Muscle layer of colon (tissue), 2 donors: ENCODE results near the gene SHLD1.

Source experiments
- H3K27ac ChIP-seq: one replicate; pipeline ENCODE4 v1.7.0; 2013; ENCODE audit warnings: low read depth, mild to moderate bottlenecking, low read length, moderate library complexity
- H3K27me3 ChIP-seq, 2 donors: one replicate each; pipeline ENCODE4 v1.7.0; 2013; ENCODE audit warnings: low read length in 2 of 2, mild to moderate bottlenecking in 2 of 2; ENCODE audit not compliant: insufficient read depth in 2 of 2, control insufficient read depth in 1 of 2
- H3K36me3 ChIP-seq: one replicate; pipeline ENCODE4 v1.7.0; 2013; ENCODE audit warnings: mild to moderate bottlenecking, low read length; ENCODE audit not compliant: insufficient read depth
- H3K4me1 ChIP-seq: one replicate; pipeline ENCODE4 v1.7.0; 2013; ENCODE audit warnings: mild to moderate bottlenecking, low read length; ENCODE audit not compliant: insufficient read depth
- H3K4me3 ChIP-seq, 2 donors: one replicate each; pipeline ENCODE4 v1.7.0; 2013; ENCODE audit warnings: low read length in 2 of 2, low read depth in 1 of 2, mild to moderate bottlenecking in 1 of 2, moderate library complexity in 1 of 2
- H3K9ac ChIP-seq: one replicate; pipeline ENCODE4 v1.7.0; 2013; ENCODE audit warnings: low read length
- H3K9me3 ChIP-seq: one replicate; pipeline ENCODE4 v1.7.0; 2013; ENCODE audit warnings: mild to moderate bottlenecking, low read length
- donor health status: abdominal sarcoma.
- donor health status: Adenocarcinoma of cecum.

The SHLD1 gene

GRCh38 chr20:5888041-5888440 lies 137.8 kb downstream of the SHLD1 start:
- H3K9me3 ChIP-seq = no peaks in the 10 kb centered on the region
- no peaks in the 10 kb centered on the region for H3K36me3 ChIP-seq
- H3K27ac ChIP-seq = no peak overlapping the region
- H3K9ac ChIP-seq = no peak overlapping the region
- H3K27me3 ChIP-seq = no peaks in the 10 kb centered on the region
- H3K4me3 ChIP-seq = no peak overlapping the region
- no peaks in the 10 kb centered on the region for H3K4me1 ChIP-seq

GRCh38 chr20:5890773-5891441 lies 140.7 kb downstream of the SHLD1 start:
- Histone ChIP-seq H3K36me3 (no peaks in the 10 kb centered on the region), H3K9me3 (no peaks in the 10 kb centered on the region), H3K27ac (no peak overlapping the region), H3K4me1 (no peaks in the 10 kb centered on the region), H3K27me3 (no peaks in the 10 kb centered on the region), H3K4me3 (no peak overlapping the region), H3K9ac (no peak overlapping the region)

- H3K27me3 ChIP-seq = no peaks in the 10 kb centered on the region
- no peak overlapping the region for H3K4me3 ChIP-seq
- no peaks in the 10 kb centered on the region for H3K36me3 ChIP-seq
- no peaks in the 10 kb centered on the region for H3K9me3 ChIP-seq
- no peaks in the 10 kb centered on the region for H3K4me1 ChIP-seq
- H3K9ac ChIP-seq = no peak overlapping the region
- H3K27ac ChIP-seq = no peak overlapping the region
Observed at GRCh38 chr20:5893052-5893451, 142.9 kb downstream of the SHLD1 start.

- H3K9ac ChIP-seq = no peak overlapping the region
- no peaks in the 10 kb centered on the region for H3K27me3 ChIP-seq
- no peak overlapping the region for H3K27ac ChIP-seq
- no peaks in the 10 kb centered on the region for H3K9me3 ChIP-seq
- H3K4me3 ChIP-seq = no peak overlapping the region
- no peaks in the 10 kb centered on the region for H3K36me3 ChIP-seq
- no peaks in the 10 kb centered on the region for H3K4me1 ChIP-seq
Observed at GRCh38 chr20:5893621-5894020, 143.4 kb downstream of the SHLD1 start.

GRCh38 chr20:5895626-5896025 lies 145.4 kb downstream of the SHLD1 start:
- no peaks in the 10 kb centered on the region for H3K9me3 ChIP-seq
- no peak overlapping the region for H3K9ac ChIP-seq
- no peaks in the 10 kb centered on the region for H3K27me3 ChIP-seq
- no peaks in the 10 kb centered on the region for H3K4me1 ChIP-seq
- H3K27ac ChIP-seq = no peak overlapping the region
- H3K4me3 ChIP-seq = no peak overlapping the region
- H3K36me3 ChIP-seq = no peaks in the 10 kb centered on the region

GRCh38 chr20:5899444-5899843 lies 149.2 kb downstream of the SHLD1 start:
- H3K4me1 ChIP-seq = no peaks in the 10 kb centered on the region
- no peaks in the 10 kb centered on the region for H3K9me3 ChIP-seq
- no peaks in the 10 kb centered on the region for H3K36me3 ChIP-seq
- H3K27ac ChIP-seq = no peak overlapping the region
- no peak overlapping the region for H3K4me3 ChIP-seq
- H3K27me3 ChIP-seq = no peaks in the 10 kb centered on the region
- no peak overlapping the region for H3K9ac ChIP-seq

- Histone ChIP-seq H3K9ac (no peak overlapping the region), H3K27ac (no peak overlapping the region), H3K4me3 (no peak overlapping the region), H3K27me3 (no peaks in the 10 kb centered on the region), H3K4me1 (no peaks in the 10 kb centered on the region), H3K36me3 (no peaks in the 10 kb centered on the region), H3K9me3 (no peaks in the 10 kb centered on the region)
Observed at GRCh38 chr20:5900908-5901307, 150.7 kb downstream of the SHLD1 start.

- H3K4me3 ChIP-seq = no peak overlapping the region
- no peaks in the 10 kb centered on the region for H3K36me3 ChIP-seq
- H3K4me1 ChIP-seq = no peaks in the 10 kb centered on the region
- H3K27me3 ChIP-seq = peaks cover 7 to 17% of the 10 kb centered on the region in 2 donors
- H3K9me3 ChIP-seq = no peaks in the 10 kb centered on the region
- no peak overlapping the region for H3K27ac ChIP-seq
- H3K9ac ChIP-seq = no peak overlapping the region
Observed at GRCh38 chr20:5908981-5909380, 158.8 kb downstream of the SHLD1 start.

GRCh38 chr20:5910186-5910585 lies 160.0 kb downstream of the SHLD1 start:
- Histone ChIP-seq H3K4me3 (no peak overlapping the region), H3K27ac (no peak overlapping the region), H3K27me3 (peaks cover 7 to 17% of the 10 kb centered on the region in 2 donors), H3K4me1 (no peaks in the 10 kb centered on the region), H3K9ac (no peak overlapping the region), H3K36me3 (no peaks in the 10 kb centered on the region), H3K9me3 (no peaks in the 10 kb centered on the region)

GRCh38 chr20:5913166-5913565 lies 163.0 kb downstream of the SHLD1 start:
- Histone ChIP-seq H3K4me3 (no peak overlapping the region), H3K4me1 (no peaks in the 10 kb centered on the region), H3K27ac (no peak overlapping the region), H3K9me3 (no peaks in the 10 kb centered on the region), H3K9ac (no peak overlapping the region), H3K27me3 (peaks cover 7 to 14% of the 10 kb centered on the region in 2 donors), H3K36me3 (no peaks in the 10 kb centered on the region)
